CD4-positive, alpha-beta memory T cell (primary cell): ENCODE data around the gene KCNH2. TPM values are rescaled to one million over a fixed set of nuclear protein-coding genes. Genes with fewer than 3 reads are reported as not detected.

Experiments used
- CTCF ChIA-PET: fragments of 350-600 bp; sonication (Branson Sonifier 250); formaldehyde crosslinking; loops from one replicate; lab custom pipeline; 2021; ENCODE audit warnings: inconsistent platforms; ENCODE audit not compliant: partially characterized antibody; lab: Charles Lee
- POLR2A ChIA-PET: fragments of 350-600 bp; sonication (Branson Sonifier 250); formaldehyde crosslinking; loops from one replicate; lab custom pipeline; 2021; ENCODE audit not compliant: partially characterized antibody; lab: Charles Lee
- DNase-seq, 5 donors: peaks; one replicate each; pipeline versions ENCODE4 v3.0.0 to v3.0.0-alpha.2; 2020 to 2022; ENCODE audit warnings: mixed read lengths in 1 of 5
- H3K27ac ChIP-seq: one replicate; pipeline ENCODE4 v1.7.0; 2013; ENCODE audit warnings: low read depth, low read length
- H3K27me3 ChIP-seq: 2 replicates; pipeline ENCODE4 v1.7.0; 2013; ENCODE audit warnings: mild to moderate bottlenecking, low read length, moderate library complexity; ENCODE audit not compliant: insufficient read depth
- H3K36me3 ChIP-seq: 2 replicates; pipeline ENCODE4 v1.7.0; 2013; ENCODE audit warnings: mild to moderate bottlenecking, low read length, moderate library complexity; ENCODE audit not compliant: insufficient read depth
- H3K4me1 ChIP-seq: 2 replicates; pipeline ENCODE4 v1.7.0; 2013; ENCODE audit warnings: mild to moderate bottlenecking, low read length, moderate library complexity; ENCODE audit not compliant: insufficient read depth
- H3K4me3 ChIP-seq, 2 donors: one replicate each; pipeline ENCODE4 v1.7.0; 2013; ENCODE audit warnings: low read length in 2 of 2, mild to moderate bottlenecking in 1 of 2
- H3K9me3 ChIP-seq, 2 donors: one replicate each; pipeline ENCODE4 v1.7.0; 2013; ENCODE audit warnings: low read length in 2 of 2, control low read depth in 1 of 2; ENCODE audit not compliant: control insufficient read depth in 1 of 2
- H3K27ac Mint-ChIP-seq, 7 donors: one replicate each; pipeline ENCODE4 v1.8.0; 2020 to 2021; ENCODE audit warnings: mixed read lengths in 7 of 7, mild to moderate bottlenecking in 6 of 7, inconsistent platforms in 3 of 7, moderate library complexity in 3 of 7
- H3K27me3 Mint-ChIP-seq, 2 donors: one replicate each; pipeline ENCODE4 v1.8.0; 2020 to 2021; ENCODE audit warnings: mixed read lengths in 2 of 2
- H3K36me3 Mint-ChIP-seq, 2 donors: one replicate each; pipeline ENCODE4 v1.8.0; 2020 to 2021; ENCODE audit warnings: mixed read lengths in 2 of 2, inconsistent platforms in 1 of 2, mild to moderate bottlenecking in 1 of 2
- H3K4me1 Mint-ChIP-seq, 4 donors: one replicate each; pipeline ENCODE4 v1.8.0; 2020 to 2021; ENCODE audit warnings: mixed read lengths in 4 of 4, mild to moderate bottlenecking in 1 of 4
- H3K4me3 Mint-ChIP-seq, 8 donors: one replicate each; pipeline ENCODE4 v1.8.0; 2020 to 2021; ENCODE audit warnings: mixed read lengths in 8 of 8, mild to moderate bottlenecking in 7 of 8, moderate library complexity in 6 of 8, inconsistent platforms in 3 of 8
- H3K9me3 Mint-ChIP-seq, 8 donors: one replicate each; pipeline ENCODE4 v1.8.0; 2020 to 2021; ENCODE audit warnings: mixed read lengths in 8 of 8, mild to moderate bottlenecking in 5 of 8, inconsistent platforms in 3 of 8, moderate library complexity in 1 of 8
- intact Hi-C: fragments of 100-400 bp; cut with micrococcal nuclease; formaldehyde crosslinking; loops from one replicate; pipeline ENCODE4 v1.15.1; 2023
- polyA plus RNA-seq, 2 donors: library from polyadenylated mRNA; unstranded; fragments of 300-500 nt; fragmentation: Illumina TruSeq; gene quantifications; one replicate each; pipeline ENCODE4 v1.2.3, GENCODE V29; 2021
- total RNA-seq, 2 experiments: library from RNA; stranded (reverse); gene quantifications; one replicate each; pipeline ENCODE4 v1.2.3, GENCODE V29; 2021

KCNH2 gene
- total and polyA plus RNA-seq, 4 experiments from 2014 or later: 1.8 to 2.6 (median 2.4) TPM

DNA sequence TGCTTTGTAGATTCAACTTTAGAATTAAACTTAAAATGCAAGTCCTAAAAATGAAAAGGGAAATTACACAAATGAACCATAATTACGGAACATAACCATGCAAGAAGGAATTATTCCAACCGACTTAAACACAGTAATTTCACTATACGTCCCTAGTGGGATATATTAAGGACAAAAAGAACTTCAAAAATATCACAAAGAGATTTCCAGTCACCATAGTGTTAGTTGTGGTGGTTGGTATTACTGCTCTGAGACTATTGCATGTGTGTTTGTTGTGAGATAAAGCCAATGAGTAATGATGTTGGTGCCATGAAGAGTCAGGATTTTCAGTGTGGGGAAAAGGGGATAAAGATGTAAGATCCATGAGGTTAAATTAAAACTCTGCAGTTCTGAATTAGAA lies 49.6 kb downstream of the KCNH2 start:
- Histone ChIP-seq H3K36me3 (no peaks in the 10 kb centered on the region), H3K9me3 (no peaks in the 10 kb centered on the region), H3K27ac (no peak overlapping the region), H3K4me3 (no peak overlapping the region), H3K4me1 (peaks cover 21% of the 10 kb centered on the region), H3K27me3 (no peaks in the 10 kb centered on the region)
- no peak overlapping the region for H3K27ac Mint-ChIP-seq
- H3K36me3 Mint-ChIP-seq: no peaks in the 10 kb centered on the region
- H3K9me3 Mint-ChIP-seq: peaks cover 0 to 2% (median 0%) of the 10 kb centered on the region in 8 donors
- DNase-seq: no peak
- peaks cover 11 to 29% (median 16%) of the 10 kb centered on the region in 4 donors for H3K4me1 Mint-ChIP-seq
- H3K4me3 Mint-ChIP-seq: no peak overlapping the region
- POLR2A ChIA-PET: no interaction called here
- H3K27me3 Mint-ChIP-seq: peaks cover 0 to 3% of the 10 kb centered on the region in 2 donors
- intact Hi-C loops: no loop called here
- CTCF ChIA-PET: interaction anchor here (1.0 to 1.5 kb wide), 2 partner anchors 30 to 51 kb away, joined by 3 read pairs; no protein-coding TSS in a partner anchor

- intact Hi-C loops: no loop called here
These were observed 50.2 kb downstream of the KCNH2 start for GRCh38 chr7:150927956-150928344.

DNA sequence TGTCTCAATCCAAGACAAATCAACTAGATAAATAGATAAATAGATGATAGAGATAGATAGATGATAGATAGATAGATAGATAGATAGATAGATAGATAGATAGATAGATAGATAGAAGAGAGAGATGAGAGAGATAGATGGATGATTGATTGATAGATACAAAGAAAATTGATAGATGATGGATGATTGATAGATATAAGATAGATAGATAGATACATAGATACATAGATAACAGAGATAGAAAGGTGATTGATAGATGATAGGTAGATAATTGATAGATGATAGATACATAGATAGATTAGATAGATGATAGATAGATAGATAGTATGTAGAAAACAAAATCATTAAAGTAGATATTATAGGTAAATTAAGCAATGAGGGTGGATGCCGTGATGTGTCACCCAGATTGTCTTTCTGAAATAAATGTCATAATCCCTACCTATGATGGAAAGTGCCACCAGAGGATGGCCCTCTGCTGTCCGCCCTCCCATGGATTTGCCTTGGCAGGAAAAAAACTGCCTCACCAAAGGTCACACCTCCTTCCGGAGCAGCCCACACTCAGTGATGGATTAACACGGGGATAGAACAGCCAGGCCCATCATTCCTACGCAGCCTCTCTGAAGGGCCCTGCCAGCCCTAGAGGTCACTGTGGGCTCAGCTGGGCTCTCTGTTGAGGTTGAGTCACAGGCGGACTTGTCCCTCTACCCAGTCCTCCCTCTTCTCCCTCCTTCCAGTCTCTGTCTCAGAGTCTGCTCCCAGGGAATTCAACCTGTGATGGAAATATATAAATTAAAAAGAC lies 50.8 kb downstream of the KCNH2 start:
- H3K36me3 Mint-ChIP-seq: no peaks in the 10 kb centered on the region
- Histone ChIP-seq H3K4me3 (no peak overlapping the region), H3K4me1 (peaks cover 26% of the 10 kb centered on the region), H3K27me3 (no peaks in the 10 kb centered on the region), H3K36me3 (no peaks in the 10 kb centered on the region), H3K9me3 (no peaks in the 10 kb centered on the region), H3K27ac (no peak overlapping the region)
- peaks cover 13 to 41% (median 22%) of the 10 kb centered on the region in 4 donors for H3K4me1 Mint-ChIP-seq
- H3K27ac Mint-ChIP-seq: no peak overlapping the region
- no peaks in the 10 kb centered on the region for H3K9me3 Mint-ChIP-seq
- no peak for DNase-seq
- ChIA-PET CTCF (no interaction called here), POLR2A (no interaction called here)
- peaks cover 0 to 6% of the 10 kb centered on the region in 2 donors for H3K27me3 Mint-ChIP-seq
- H3K4me3 Mint-ChIP-seq: no peak overlapping the region
- intact Hi-C loops: no loop called here

More at GRCh38 chr7:150927956-150928344, 50.2 kb downstream of the KCNH2 start:
- no peak overlapping the region for H3K27ac ChIP-seq
- no peak overlapping the region for H3K4me3 ChIP-seq
- no peak for DNase-seq
- H3K9me3 ChIP-seq: no peaks in the 10 kb centered on the region
- H3K27me3 ChIP-seq: no peaks in the 10 kb centered on the region
- peaks cover 13 to 35% (median 19%) of the 10 kb centered on the region in 4 donors for H3K4me1 Mint-ChIP-seq
- H3K9me3 Mint-ChIP-seq: no peaks in the 10 kb centered on the region
- ChIA-PET CTCF (no interaction called here), POLR2A (no interaction called here)
- no peak overlapping the region for H3K4me3 Mint-ChIP-seq
- peaks cover 26% of the 10 kb centered on the region for H3K4me1 ChIP-seq
- no peaks in the 10 kb centered on the region for H3K36me3 Mint-ChIP-seq
- H3K36me3 ChIP-seq: no peaks in the 10 kb centered on the region
- H3K27me3 Mint-ChIP-seq: peaks cover 0 to 3% of the 10 kb centered on the region in 2 donors
- H3K27ac Mint-ChIP-seq: no peak overlapping the region

- H3K4me1 ChIP-seq: peaks cover 23% of the 10 kb centered on the region
- intact Hi-C loops: no loop called here
- H3K36me3 ChIP-seq: no peaks in the 10 kb centered on the region
- H3K27me3 ChIP-seq: no peaks in the 10 kb centered on the region
- no peak overlapping the region for H3K27ac Mint-ChIP-seq
- no peaks in the 10 kb centered on the region for H3K9me3 ChIP-seq
- H3K4me3 Mint-ChIP-seq: no peak overlapping the region
- H3K27me3 Mint-ChIP-seq: peaks cover 0 to 6% of the 10 kb centered on the region in 2 donors
- H3K36me3 Mint-ChIP-seq: no peaks in the 10 kb centered on the region
- no peak overlapping the region for H3K27ac ChIP-seq
- H3K9me3 Mint-ChIP-seq: no peaks in the 10 kb centered on the region
- ChIA-PET POLR2A (no interaction called here), CTCF (interaction anchor here (0.8 to 1.1 kb wide), 4 partner anchors 9 to 63 kb away, joined by 3 read pairs; no protein-coding TSS in a partner anchor)
- peaks cover 9 to 34% (median 20%) of the 10 kb centered on the region in 4 donors for H3K4me1 Mint-ChIP-seq
- no peak overlapping the region for H3K4me3 ChIP-seq
- DNase-seq: no peak
These were observed 52.1 kb downstream of the KCNH2 start for GRCh38 chr7:150926066-150926465.

DNA sequence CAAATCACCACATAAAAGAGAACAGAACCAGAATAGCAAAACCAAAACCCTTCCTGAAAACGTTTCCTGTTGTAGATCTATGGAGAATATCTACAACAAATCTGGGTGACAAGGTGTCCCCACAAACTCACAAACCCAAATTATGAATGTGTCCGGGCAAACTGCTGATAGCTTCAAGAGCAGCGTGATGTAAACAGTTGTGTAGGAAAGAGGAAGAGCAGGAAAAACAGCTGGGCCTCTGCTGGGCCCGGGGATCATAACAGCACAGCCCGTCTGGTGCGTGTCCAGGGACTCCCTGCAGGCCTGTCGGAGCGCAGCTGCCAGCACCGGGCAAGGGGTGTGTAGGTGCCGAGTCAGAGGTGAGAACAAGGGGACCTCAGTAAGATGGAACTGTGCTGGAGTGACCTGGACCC lies 53.7 kb downstream of the KCNH2 start:
- Histone ChIP-seq H3K4me3 (no peak overlapping the region), H3K4me1 (peaks cover 19% of the 10 kb centered on the region), H3K27ac (no peak overlapping the region), H3K9me3 (no peaks in the 10 kb centered on the region), H3K36me3 (no peaks in the 10 kb centered on the region), H3K27me3 (no peaks in the 10 kb centered on the region)
- Mint-ChIP-seq H3K4me1 (peaks cover 8 to 28% (median 20%) of the 10 kb centered on the region in 4 donors), H3K9me3 (no peaks in the 10 kb centered on the region), H3K27ac (peak overlapping the region in 1 of 7 donors; percentile 9), H3K36me3 (no peaks in the 10 kb centered on the region), H3K27me3 (peaks cover 0 to 6% of the 10 kb centered on the region in 2 donors), H3K4me3 (peak overlapping the region in 7 of 8 donors; percentile 10 to 75 (median 43))
- intact Hi-C loops: no loop called here
- CTCF ChIA-PET: no interaction called here
- DNase-seq: peak in 2 of 5 donors; percentile 22 to 26
- POLR2A ChIA-PET: no interaction called here

GRCh38 chr7:150923802-150924201 lies 54.3 kb downstream of the KCNH2 start:
- peaks cover 0 to 10% of the 10 kb centered on the region in 2 donors for H3K27me3 Mint-ChIP-seq
- no peaks in the 10 kb centered on the region for H3K27me3 ChIP-seq
- no peak overlapping the region for H3K27ac Mint-ChIP-seq
- intact Hi-C loops: no loop called here
- no peaks in the 10 kb centered on the region for H3K36me3 Mint-ChIP-seq
- POLR2A ChIA-PET: interaction anchor here (1.0 kb wide), 1 partner anchor 105 kb away, joined by 3 read pairs; the partner anchor contains the start of gene ABCB8
- CTCF ChIA-PET: interaction anchor here (1.2 kb wide), 1 partner anchor 39 kb away, joined by 3 read pairs; no protein-coding TSS in a partner anchor
- H3K36me3 ChIP-seq: no peaks in the 10 kb centered on the region
- no peak overlapping the region for H3K4me3 ChIP-seq
- H3K4me1 ChIP-seq: peaks cover 19% of the 10 kb centered on the region
- H3K4me1 Mint-ChIP-seq: peaks cover 8 to 28% (median 20%) of the 10 kb centered on the region in 4 donors
- no peaks in the 10 kb centered on the region for H3K9me3 ChIP-seq
- H3K4me3 Mint-ChIP-seq: no peak overlapping the region
- H3K27ac ChIP-seq: no peak overlapping the region
- no peak for DNase-seq
- H3K9me3 Mint-ChIP-seq: no peaks in the 10 kb centered on the region

GRCh38 chr7:150923196-150923595 lies 54.9 kb downstream of the KCNH2 start:
- POLR2A ChIA-PET: interaction anchor here (1.0 kb wide), 1 partner anchor 105 kb away, joined by 3 read pairs; the partner anchor contains the start of gene ABCB8
- no peak for DNase-seq
- H3K4me3 ChIP-seq: no peak overlapping the region
- no peak overlapping the region for H3K27ac Mint-ChIP-seq
- peaks cover 19% of the 10 kb centered on the region for H3K4me1 ChIP-seq
- H3K27ac ChIP-seq: no peak overlapping the region
- CTCF ChIA-PET: interaction anchor here (1.2 kb wide), 1 partner anchor 40 kb away, joined by 3 read pairs; no protein-coding TSS in a partner anchor
- no peaks in the 10 kb centered on the region for H3K36me3 Mint-ChIP-seq
- H3K27me3 Mint-ChIP-seq: peaks cover 0 to 12% of the 10 kb centered on the region in 2 donors
- no peaks in the 10 kb centered on the region for H3K27me3 ChIP-seq
- H3K4me3 Mint-ChIP-seq: no peak overlapping the region
- H3K4me1 Mint-ChIP-seq: peaks cover 8 to 28% (median 20%) of the 10 kb centered on the region in 4 donors
- intact Hi-C loops: no loop called here
- H3K9me3 ChIP-seq: no peaks in the 10 kb centered on the region
- H3K9me3 Mint-ChIP-seq: no peaks in the 10 kb centered on the region
- H3K36me3 ChIP-seq: no peaks in the 10 kb centered on the region
